ENCODE measurements around the gene AMACR.
"Not testable (repeated sequence)": the region's sequence is repeated elsewhere in the genome, so short reads cannot be mapped to it uniquely, and the experiment has no call there.

AMACR gene

GRCh38 chr5:33968211-33969005 is 39.4 kb downstream of the AMACR start:
- no peak for DNase-seq (ENCODE audit: low read depth in 3 of 3)

- DNase-seq (ENCODE audit: low read depth in 3 of 3): no peak
Observed at GRCh38 chr5:33966805-33967204, 41.0 kb downstream of the AMACR start.

GRCh38 chr5:33964132-33964700 is 43.6 kb downstream of the AMACR start:
- no peak for DNase-seq (ENCODE audit: low read depth in 3 of 3)

- no peak for DNase-seq (ENCODE audit: low read depth in 3 of 3)
Observed at GRCh38 chr5:33958176-33958575, 49.7 kb downstream of the AMACR start.

- no peak for DNase-seq (ENCODE audit: low read depth in 3 of 3)
Observed at GRCh38 chr5:33957577-33958150, 50.2 kb downstream of the AMACR start.

- DNase-seq (ENCODE audit: low read depth in 3 of 3): not testable (repeated sequence)
Observed at GRCh38 chr5:33952175-33952574, 55.7 kb downstream of the AMACR start.

- no peak for DNase-seq (ENCODE audit: low read depth in 3 of 3)
Observed at GRCh38 chr5:33944543-33945132, 63.2 kb downstream of the AMACR start.

GRCh38 chr5:33941090-33941489 is 66.8 kb downstream of the AMACR start:
- DNase-seq (ENCODE audit: low read depth in 3 of 3): no peak

- DNase-seq (ENCODE audit: low read depth in 3 of 3): no peak
Observed at GRCh38 chr5:33939556-33940262, 68.1 kb downstream of the AMACR start.

GRCh38 chr5:33938881-33939280 is 69.0 kb downstream of the AMACR start:
- no peak for DNase-seq (ENCODE audit: low read depth in 3 of 3)

GRCh38 chr5:33938507-33938796 is 69.4 kb downstream of the AMACR start:
- no peak for DNase-seq (ENCODE audit: low read depth in 3 of 3)

- no peak for DNase-seq (ENCODE audit: low read depth in 3 of 3)
Observed at GRCh38 chr5:33937707-33938506, 69.9 kb downstream of the AMACR start.

- no peak for DNase-seq (ENCODE audit: low read depth in 3 of 3)
Observed at GRCh38 chr5:33937017-33937706, 70.7 kb downstream of the AMACR start.

- no peak for DNase-seq (ENCODE audit: low read depth in 3 of 3)
Observed at GRCh38 chr5:33936381-33937016, 71.4 kb downstream of the AMACR start, which contains the start of gene RXFP3. RXFP3 (plus strand) TSS chr5:33936386; CDS start chr5:33936741, 355 bp downstream.

All from stimulated activated CD4-positive, alpha-beta T cell treated with anti-CD3 and anti-CD28 coated beads, TNF-alpha, amount 100 ng/mL, for 48 hours (primary cell).